HepG2 (cell line): ENCODE data around the gene KLF13. TPM values are rescaled to one million over a fixed set of nuclear protein-coding genes. Genes with fewer than 3 reads are reported as not detected.

ENCODE experiments used
- CREB1 ChIP-seq, 2 experiments: fragments of 450-650 bp in 1 of 2; IDR thresholded peaks; 2 replicates each; pipeline ENCODE4 v1.6.1; 2016 to 2017; ENCODE audit warnings: control low read depth in 1 of 2, mild to moderate bottlenecking in 1 of 2, missing compliant biosample characterization in 1 of 2, missing genetic modification characterization in 1 of 2
- E2F2 ChIP-seq: sonication (generic); formaldehyde crosslinking; IDR thresholded peaks from 2 replicates; pipeline ENCODE4 v1.4.0; 2020; ENCODE audit warnings: missing genetic modification reagents, borderline replicate concordance
- FLYWCH1 ChIP-seq: sonication (generic); formaldehyde crosslinking; IDR thresholded peaks from 2 replicates; pipeline ENCODE4 v1.8.1; 2023; ENCODE audit warnings: mild to moderate bottlenecking, missing genetic modification reagents
- FOXK2 ChIP-seq: fragments of 450-650 bp; IDR thresholded peaks from 2 replicates; pipeline ENCODE4 v1.6.1; 2016
- FOXM1 ChIP-seq: sonication (generic); formaldehyde crosslinking; IDR thresholded peaks from 2 replicates; pipeline ENCODE4 v1.5.0; 2020; ENCODE audit warnings: missing genetic modification reagents
- HCFC1 ChIP-seq: fragments of 150-350 bp; IDR thresholded peaks from 2 replicates; pipeline ENCODE4 v1.6.1; 2014; ENCODE audit warnings: low read depth, low read length
- HNRNPUL1 ChIP-seq: fragments of 200-400 bp; formaldehyde crosslinking; IDR thresholded peaks from 2 replicates; pipeline ENCODE4 v1.6.1; 2017; ENCODE audit warnings: low read depth, mild to moderate bottlenecking, low read length, moderate library complexity
- KLF16 ChIP-seq, 2 experiments: sonication (generic) in 1 of 2; formaldehyde crosslinking in 1 of 2; IDR thresholded peaks; 2 replicates each; pipeline versions ENCODE4 v1.6.1 to v1.8.0; 2016 to 2023; ENCODE audit warnings: missing genetic modification reagents in 2 of 2, missing compliant biosample characterization in 1 of 2
- KMT2A ChIP-seq: sonication (generic); formaldehyde crosslinking; IDR thresholded peaks from 2 replicates; pipeline ENCODE4 v1.4.0; 2020; ENCODE audit warnings: missing genetic modification reagents
- LCORL ChIP-seq, 2 experiments: fragments of 450-650 bp in 1 of 2; sonication (generic) in 1 of 2; formaldehyde crosslinking in 1 of 2; IDR thresholded peaks; 2 replicates each; pipeline versions ENCODE4 v1.5.0 to v1.6.1; 2017 to 2020; ENCODE audit warnings: antibody characterized with exemption in 1 of 2, missing genetic modification reagents in 1 of 2
- NCOR1 ChIP-seq: fragments of 200-600 bp; sonication (generic); IDR thresholded peaks from 2 replicates; pipeline ENCODE4 v1.7.0; 2017; ENCODE audit warnings: antibody characterized with exemption, low read length, borderline replicate concordance
- NR2C2 ChIP-seq: sonication (generic); formaldehyde crosslinking; IDR thresholded peaks from 2 replicates; pipeline ENCODE4 v1.4.0; 2020; ENCODE audit warnings: missing genetic modification reagents, mild to moderate bottlenecking, moderate library complexity, borderline replicate concordance
- NR2F1 ChIP-seq, 2 experiments: fragments of 450-650 bp in 1 of 2; formaldehyde crosslinking in 1 of 2; IDR thresholded peaks; 2 replicates each; pipeline versions ENCODE4 v1.5.0 to v1.6.1; 2016 to 2020; ENCODE audit warnings: mild to moderate bottlenecking in 1 of 2, missing compliant biosample characterization in 1 of 2, missing genetic modification reagents in 1 of 2, moderate library complexity in 1 of 2
- SIX1 ChIP-seq: sonication (generic); formaldehyde crosslinking; IDR thresholded peaks from 2 replicates; pipeline ENCODE4 v1.4.0; 2020; ENCODE audit warnings: missing genetic modification reagents, borderline replicate concordance
- SMYD3 ChIP-seq: sonication (generic); formaldehyde crosslinking; IDR thresholded peaks from 2 replicates; pipeline ENCODE4 v1.8.1; 2023; ENCODE audit warnings: mild to moderate bottlenecking, missing genetic modification reagents
- STAT6 ChIP-seq: sonication (generic); formaldehyde crosslinking; IDR thresholded peaks from 2 replicates; pipeline ENCODE4 v1.4.0; 2020; ENCODE audit warnings: missing genetic modification reagents, mild to moderate bottlenecking, borderline replicate concordance
- U2AF1 ChIP-seq: fragments of 200-400 bp; formaldehyde crosslinking; optimal IDR thresholded peaks from 2 replicates; pipeline ENCODE3; 2017; ENCODE audit warnings: mild to moderate bottlenecking, low read depth, low read length
- ZC3H13 ChIP-seq: sonication (generic); formaldehyde crosslinking; IDR thresholded peaks from 2 replicates; pipeline ENCODE4 v1.8.1; 2023; ENCODE audit warnings: mild to moderate bottlenecking, missing genetic modification reagents, moderate library complexity
- ZFP82 ChIP-seq: sonication (generic); formaldehyde crosslinking; IDR thresholded peaks from 2 replicates; pipeline ENCODE4 v1.5.1; 2020; ENCODE audit warnings: mild to moderate bottlenecking, missing genetic modification reagents, borderline replicate concordance
- ZNF121 ChIP-seq: sonication (generic); formaldehyde crosslinking; IDR thresholded peaks from 2 replicates; pipeline ENCODE4 v1.5.0; 2020; ENCODE audit warnings: mild to moderate bottlenecking, missing genetic modification reagents
- ZNF234 ChIP-seq: sonication (generic); formaldehyde crosslinking; conservative IDR thresholded peaks from 2 replicates; pipeline ENCODE4 v1.5.1; 2020; ENCODE audit warnings: mild to moderate bottlenecking, missing genetic modification reagents
- ZNF367 ChIP-seq: sonication (generic); formaldehyde crosslinking; IDR thresholded peaks from 2 replicates; pipeline ENCODE4 v1.4.0; 2020; ENCODE audit warnings: missing genetic modification reagents, borderline replicate concordance
- ZNF501 ChIP-seq: sonication (generic); formaldehyde crosslinking; IDR thresholded peaks from 2 replicates; pipeline ENCODE4 v1.5.1; 2020; ENCODE audit warnings: mild to moderate bottlenecking, moderate library complexity, missing genetic modification reagents
- ZNF564 ChIP-seq: sonication (generic); formaldehyde crosslinking; IDR thresholded peaks from 2 replicates; pipeline ENCODE4 v1.8.1; 2023; ENCODE audit warnings: mild to moderate bottlenecking, missing genetic modification reagents
- ZNF775 ChIP-seq: sonication (generic); formaldehyde crosslinking; IDR thresholded peaks from 2 replicates; pipeline ENCODE4 v1.4.0; 2020; ENCODE audit warnings: missing genetic modification reagents, mild to moderate bottlenecking, moderate library complexity, borderline replicate concordance
- polyA plus RNA-seq, 8 experiments: library from polyadenylated mRNA; depleted of rRNA in 3 of 8; stranded (reverse) in 7 of 8; unstranded in 1 of 8; fragments of >200 nt; fragmentation: Illumina TruSeq in 4 of 8; extraction: Trizol in 4 of 8; gene quantifications; 2 replicates each; pipeline versions ENCODE4 v1.2.1 to v1.2.3, GENCODE V29; 2011 to 2016; ENCODE audit warnings: low read depth in 4 of 8, missing spikeins in 1 of 8, mixed read lengths in 1 of 8; ENCODE audit not compliant: insufficient read depth in 1 of 8
- total RNA-seq, 5 experiments: library from RNA; depleted of rRNA; stranded (reverse); fragments of >200 nt; fragmentation: Illumina TruSeq; extraction: Trizol; gene quantifications; 2 replicates each; pipeline ENCODE4 v1.2.3, GENCODE V29; 2016; ENCODE audit warnings: low read depth in 1 of 5

Gene KLF13
- total and polyA plus RNA-seq, 2 of the 13 experiments (the other 11 are each of a cell fraction or from before 2014, with no cell fraction given) = 16.8 to 25.1 TPM

- TF ChIP-seq STAT6 (peak; percentile 82; the same call in 1 of the 2 replicates), U2AF1 (no peak), KMT2A (CRISPR knock-in tag) (no peak), ZNF121 (CRISPR knock-in tag) (no peak), ZNF367 (CRISPR knock-in tag) (no peak), LCORL (IDR thresholded peaks at IDR 0.05) (peak; percentile 44; the same call in 1 of the 2 replicates), LCORL (CRISPR knock-in tag; IDR thresholded peaks at IDR 0.05) (peak; percentile 99), ZNF501 (peak; percentile 73), NR2F1 (CRISPR knock-in tag; IDR thresholded peaks at IDR 0.05) (peak; percentile 96), SMYD3 (CRISPR knock-in tag) (0 out of 2 replicates have a peak, but pooled peaks have one; percentile 43), ZC3H13 (CRISPR knock-in tag) (no peak), NR2C2 (CRISPR knock-in tag) (peak; percentile 89), FLYWCH1 (CRISPR knock-in tag) (no peak), KLF16 (CRISPR knock-in tag; IDR thresholded peaks at IDR 0.05) (peak in 1 of 2 experiments; percentile 90; a peak in 2 of 4 replicates), ZNF775 (CRISPR knock-in tag) (no peak), NCOR1 (peak; percentile 97; the same call in 1 of the 2 replicates), ZFP82 (CRISPR knock-in tag) (no peak), ZNF564 (CRISPR knock-in tag) (no peak), SIX1 (CRISPR knock-in tag) (peak; percentile 87; the same call in 1 of the 2 replicates), FOXM1 (CRISPR knock-in tag) (no peak), HNRNPUL1 (no peak), FOXK2 (no peak), CREB1 (IDR thresholded peaks at IDR 0.05) (no peak), CREB1 (CRISPR knock-in tag; IDR thresholded peaks at IDR 0.05) (peak; percentile 82), E2F2 (CRISPR knock-in tag) (no peak), HCFC1 (no peak), ZNF234 (CRISPR knock-in tag) (no peak)
These were observed 29.7 kb upstream of the KLF13 start (continued) for GRCh38 chr15:31296646-31297574.
